T-helper 22 cell (primary cell): ENCODE data around the gene STPG1.

Experiments used
- DNase-seq: peaks from one replicate; pipeline ENCODE4 v3.0.0-alpha.2; 2020; ENCODE audit warnings: low read depth

Gene STPG1

GRCh38 chr1:24369801-24370200 is 43.8 kb downstream of the STPG1 start:
- DNase-seq = no peak

- DNase-seq = no peak
These were observed 44.4 kb downstream of the STPG1 start for GRCh38 chr1:24369199-24369598.

GRCh38 chr1:24366707-24367106 is 46.9 kb downstream of the STPG1 start:
- no peak for DNase-seq

- DNase-seq = no peak
These were observed 48.5 kb downstream of the STPG1 start for GRCh38 chr1:24364975-24365678.

GRCh38 chr1:24364605-24364974 is 49.0 kb downstream of the STPG1 start:
- DNase-seq = no peak

GRCh38 chr1:24363994-24364393 is 49.6 kb downstream of the STPG1 start:
- no peak for DNase-seq

- no peak for DNase-seq
These were observed 50.5 kb downstream of the STPG1 start for GRCh38 chr1:24362982-24363614.

GRCh38 chr1:24362396-24362795 is 51.2 kb downstream of the STPG1 start:
- DNase-seq = no peak

- no peak for DNase-seq
These were observed 51.8 kb downstream of the STPG1 start for GRCh38 chr1:24361811-24362210.

GRCh38 chr1:24360681-24361080 is 52.9 kb downstream of the STPG1 start:
- no peak for DNase-seq

GRCh38 chr1:24357038-24357437 is 56.5 kb downstream of the STPG1 start:
- DNase-seq = no peak

- no peak for DNase-seq
These were observed 58.1 kb downstream of the STPG1 start for GRCh38 chr1:24355466-24355865.

GRCh38 chr1:24353292-24353891 is 60.2 kb downstream of the STPG1 start:
- no peak for DNase-seq

GRCh38 chr1:24351918-24352627 is 61.5 kb downstream of the STPG1 start:
- DNase-seq = no peak

- no peak for DNase-seq
These were observed 62.3 kb downstream of the STPG1 start for GRCh38 chr1:24351247-24351646.

- no peak for DNase-seq
These were observed 63.7 kb downstream of the STPG1 start for GRCh38 chr1:24349891-24350290.

- no peak for DNase-seq
These were observed 65.4 kb downstream of the STPG1 start for GRCh38 chr1:24348196-24348595.

GRCh38 chr1:24347159-24347934 is 66.2 kb downstream of the STPG1 start:
- no peak for DNase-seq

- no peak for DNase-seq
These were observed 68.2 kb downstream of the STPG1 start for GRCh38 chr1:24345334-24345733.

- DNase-seq = no peak
These were observed 69.4 kb downstream of the STPG1 start for GRCh38 chr1:24344090-24344742.

GRCh38 chr1:24343412-24344089 is 70.0 kb downstream of the STPG1 start:
- DNase-seq = no peak
